Keratinocyte (primary cell): Measurements from ENCODE around the gene HIP1. TPM values are rescaled to one million over a fixed set of nuclear protein-coding genes. Genes with fewer than 3 reads are reported as not detected.

Experiments used
- DNase-seq: peaks from one replicate; pipeline ENCODE4 v3.0.0-alpha.2; 2011; ENCODE audit warnings: low read depth, missing footprints, low spot score
- FAIRE-seq: peaks from 2 replicates; lab custom pipeline; 2011; peaks lifted over from hg19 to GRCh38; lab: Jason Lieb, UNC
- H2AFZ ChIP-seq: 2 replicates; pipeline ENCODE4 v1.6.0; 2012; ENCODE audit warnings: low read length, control low read depth, inconsistent platforms; ENCODE audit not compliant: control insufficient read depth
- H3K27ac ChIP-seq: 2 replicates; pipeline ENCODE4 v1.5.1; 2011; ENCODE audit warnings: low read length; ENCODE audit not compliant: control insufficient read depth, insufficient read depth
- H3K27me3 ChIP-seq: 3 replicates; pipeline ENCODE4 v1.6.0; 2011; ENCODE audit warnings: low read length; ENCODE audit not compliant: control insufficient read depth, insufficient read depth; ENCODE audit errors: extremely low read depth
- H3K36me3 ChIP-seq, 2 experiments: 2 replicates in 1 of 2; 3 replicates in 1 of 2; pipeline ENCODE4 v1.5.1; 2011; ENCODE audit warnings: low read length in 2 of 2, mild to moderate bottlenecking in 1 of 2; ENCODE audit not compliant: control insufficient read depth in 2 of 2, insufficient read depth in 2 of 2; ENCODE audit errors: extremely low read depth in 1 of 2
- H3K4me1 ChIP-seq: 3 replicates; pipeline ENCODE4 v1.5.1; 2011; ENCODE audit warnings: low read length; ENCODE audit not compliant: control insufficient read depth, insufficient read depth; ENCODE audit errors: extremely low read depth
- H3K4me2 ChIP-seq: 3 replicates; pipeline ENCODE4 v1.6.0; 2011; ENCODE audit warnings: low read depth, low read length; ENCODE audit not compliant: control insufficient read depth, insufficient read depth; ENCODE audit errors: extremely low read depth
- H3K4me3 ChIP-seq, 3 experiments: fragments of 200-600 bp in 1 of 3; sonication (generic) in 1 of 3; 2 replicates in 2 of 3; 3 replicates in 1 of 3; pipeline ENCODE4 v1.5.1; 2011 to 2016; ENCODE audit warnings: low read length in 3 of 3, mild to moderate bottlenecking in 3 of 3, control low read depth in 2 of 3, inconsistent platforms in 1 of 3, low read depth in 1 of 3, mixed read lengths in 1 of 3, mixed run types in 1 of 3, moderate library complexity in 1 of 3; ENCODE audit not compliant: control insufficient read depth in 2 of 3, insufficient read depth in 2 of 3; ENCODE audit errors: extremely low read depth in 1 of 3
- H3K79me2 ChIP-seq: 2 replicates; pipeline ENCODE4 v1.6.0; 2012; ENCODE audit warnings: low read length; ENCODE audit not compliant: control insufficient read depth, insufficient read depth
- H3K9ac ChIP-seq: 3 replicates; pipeline ENCODE4 v1.6.0; 2011; ENCODE audit warnings: low read length; ENCODE audit not compliant: control insufficient read depth, insufficient read depth; ENCODE audit errors: extremely low read depth
- H3K9me1 ChIP-seq: 3 replicates; pipeline ENCODE4 v1.6.0; 2011; ENCODE audit warnings: low read length; ENCODE audit not compliant: control insufficient read depth, insufficient read depth; ENCODE audit errors: extremely low read depth
- H3K9me3 ChIP-seq: 2 replicates; pipeline ENCODE4 v1.5.1; 2012; ENCODE audit warnings: low read depth, low read length; ENCODE audit not compliant: control insufficient read depth
- H4K20me1 ChIP-seq: 3 replicates; pipeline ENCODE4 v1.6.0; 2011; ENCODE audit warnings: low read length; ENCODE audit not compliant: control insufficient read depth, insufficient read depth; ENCODE audit errors: extremely low read depth
- EZH2 ChIP-seq: IDR thresholded peaks from one replicate; pipeline ENCODE4 v1.6.1; 2012; ENCODE audit warnings: inconsistent platforms, mild to moderate bottlenecking, low read length, moderate library complexity
- dilution Hi-C: fragments of 300-500 bp; cut with MboI; formaldehyde crosslinking; loops from one replicate; pipeline ENCODE4 v1.7.0; 2020; ENCODE audit warnings: low sequenced_read_pairs; ENCODE audit not compliant: extremely low pct_ligation_motif_present
- polyA plus RNA-seq, 5 experiments: library from polyadenylated mRNA; depleted of rRNA in 3 of 5; stranded (reverse) in 3 of 5; stranded (forward) in 1 of 5; unstranded in 1 of 5; fragments of >200 nt; gene quantifications; 1 replicate in 1 of 5; 2 replicates in 3 of 5; 3 replicates in 1 of 5; pipeline versions ENCODE4 v1.2.1 to v1.2.3, GENCODE V29; 2011 to 2012; ENCODE audit warnings: missing spikeins in 2 of 5, low read depth in 1 of 5, low replicate concordance in 1 of 5
- TF ChIP-seq, protein P1 (sequence below), 3 experiments: IDR thresholded peaks in 1 of 3; conservative IDR thresholded peaks in 1 of 3; optimal IDR thresholded peaks in 1 of 3; 2 replicates in 2 of 3; 3 replicates in 1 of 3; pipeline versions ENCODE3 to v1.5.1; 2011; ENCODE audit warnings: low read length in 3 of 3, mild to moderate bottlenecking in 3 of 3, moderate library complexity in 2 of 3, control low read depth in 1 of 3, inconsistent platforms in 1 of 3; ENCODE audit not compliant: insufficient read depth in 2 of 3; ENCODE audit errors: extremely low read depth in 1 of 3

The HIP1 gene
- polyA plus RNA-seq, 1 donor (not counting 4 experiments of a cell fraction or from before 2014, with no cell fraction given) = 5.0 TPM

DNA sequence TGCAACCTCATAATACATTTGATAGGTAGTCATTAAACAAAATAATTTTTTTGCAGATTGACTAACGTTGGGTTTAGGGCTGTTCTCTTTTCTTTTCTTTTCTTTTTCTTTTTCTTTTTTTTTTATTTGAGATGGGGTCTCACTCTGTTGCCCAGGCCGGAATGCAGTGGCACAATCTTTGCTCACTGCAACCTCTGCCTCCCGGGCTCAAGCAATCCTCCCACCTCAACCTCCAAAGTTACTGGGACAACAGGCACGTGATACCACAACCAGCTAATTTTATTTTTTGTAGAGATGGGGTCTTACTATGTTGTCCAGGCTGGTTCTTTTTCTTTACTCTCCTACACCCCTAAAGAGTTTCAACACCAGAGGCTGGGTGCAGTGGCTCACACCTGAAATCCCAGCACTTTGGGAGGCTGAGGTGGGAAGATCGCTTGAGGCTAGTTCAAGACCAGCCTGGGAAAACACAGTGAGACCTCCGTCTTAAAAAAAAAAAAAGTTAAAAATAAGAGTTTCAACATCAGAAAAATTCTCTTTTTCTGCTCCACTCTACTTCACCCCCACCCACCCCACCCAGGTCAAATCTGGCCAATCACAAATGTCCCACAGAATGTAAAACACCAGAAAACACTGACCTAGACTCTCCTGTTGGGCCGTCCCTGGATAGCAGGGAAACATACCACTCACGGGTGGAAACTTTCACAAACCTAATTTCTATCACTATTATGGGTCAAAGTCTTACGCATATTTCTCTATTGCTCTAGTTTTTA lies 3.0 kb downstream of the HIP1 start:
- DNase-seq (no peak), FAIRE-seq (no peak)
- Histone ChIP-seq H3K9ac (no peak overlapping the region), H3K27ac (no peak overlapping the region), H2AFZ (no peak overlapping the region), H3K79me2 (no peaks in the 10 kb centered on the region), H3K27me3 (no peaks in the 10 kb centered on the region), H4K20me1 (no peaks in the 10 kb centered on the region), H3K9me1 (no peaks in the 10 kb centered on the region), H3K36me3 (no peaks in the 10 kb centered on the region), H3K9me3 (no peaks in the 10 kb centered on the region), H3K4me3 (no peak overlapping the region), H3K4me2 (no peak overlapping the region), H3K4me1 (peaks cover 25% of the 10 kb centered on the region)
- dilution Hi-C loops = no loop called here
- TF ChIP-seq, protein P1, sequence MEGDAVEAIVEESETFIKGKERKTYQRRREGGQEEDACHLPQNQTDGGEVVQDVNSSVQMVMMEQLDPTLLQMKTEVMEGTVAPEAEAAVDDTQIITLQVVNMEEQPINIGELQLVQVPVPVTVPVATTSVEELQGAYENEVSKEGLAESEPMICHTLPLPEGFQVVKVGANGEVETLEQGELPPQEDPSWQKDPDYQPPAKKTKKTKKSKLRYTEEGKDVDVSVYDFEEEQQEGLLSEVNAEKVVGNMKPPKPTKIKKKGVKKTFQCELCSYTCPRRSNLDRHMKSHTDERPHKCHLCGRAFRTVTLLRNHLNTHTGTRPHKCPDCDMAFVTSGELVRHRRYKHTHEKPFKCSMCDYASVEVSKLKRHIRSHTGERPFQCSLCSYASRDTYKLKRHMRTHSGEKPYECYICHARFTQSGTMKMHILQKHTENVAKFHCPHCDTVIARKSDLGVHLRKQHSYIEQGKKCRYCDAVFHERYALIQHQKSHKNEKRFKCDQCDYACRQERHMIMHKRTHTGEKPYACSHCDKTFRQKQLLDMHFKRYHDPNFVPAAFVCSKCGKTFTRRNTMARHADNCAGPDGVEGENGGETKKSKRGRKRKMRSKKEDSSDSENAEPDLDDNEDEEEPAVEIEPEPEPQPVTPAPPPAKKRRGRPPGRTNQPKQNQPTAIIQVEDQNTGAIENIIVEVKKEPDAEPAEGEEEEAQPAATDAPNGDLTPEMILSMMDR (optimal IDR thresholded peaks at IDR 0.05 in 1 of 3, IDR thresholded peaks at IDR 0.05 in 1 of 3, conservative IDR thresholded peaks at IDR 0.05 in 1 of 3; ENCODE audit: extremely low read depth in 1 of 3, insufficient read depth in 2 of 3, low read length in 3 of 3) = no peak
- no peak for TF ChIP-seq EZH2

DNA sequence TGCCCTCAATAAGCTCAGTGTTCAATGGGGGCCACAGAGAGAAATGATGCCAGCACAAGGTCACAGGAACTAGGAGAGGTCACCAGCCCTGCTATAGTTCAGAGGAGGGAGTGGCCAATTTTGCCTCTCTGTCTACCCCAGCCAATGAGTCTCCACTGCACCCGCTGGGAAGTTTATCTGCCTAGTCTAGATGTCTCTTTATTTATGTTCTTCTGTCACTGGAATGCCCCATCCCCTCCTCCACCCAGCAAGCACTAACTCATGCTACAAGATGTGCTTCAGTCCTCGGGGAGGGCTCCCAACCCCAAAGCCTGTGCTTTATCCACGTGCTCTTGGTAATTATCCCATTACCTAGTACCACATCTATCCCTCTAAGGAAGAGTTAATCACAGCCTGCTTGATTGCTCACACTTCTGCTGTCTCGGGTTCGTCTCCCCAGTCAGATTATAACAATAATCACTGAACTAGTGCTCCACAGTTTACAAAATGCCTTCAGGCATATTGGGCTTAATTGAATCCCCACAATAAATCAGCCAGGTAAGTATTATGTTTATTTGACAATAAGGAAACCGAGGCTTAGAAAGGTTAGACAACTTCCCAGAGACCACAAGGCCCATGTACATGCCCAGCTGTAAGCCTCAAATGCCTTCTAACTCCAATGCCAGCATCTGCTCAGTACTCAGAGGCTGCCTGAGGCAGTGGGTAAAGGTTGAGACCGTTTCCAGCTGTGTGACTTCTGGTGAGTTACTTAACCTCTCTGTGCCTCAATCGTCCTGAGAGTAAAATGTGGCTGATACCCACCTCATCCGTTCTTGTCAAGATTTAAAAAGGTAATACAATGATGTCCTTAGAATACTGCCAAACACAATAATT lies 3.9 kb downstream of the HIP1 start:
- TF ChIP-seq, protein P1 (optimal IDR thresholded peaks at IDR 0.05 in 1 of 3, IDR thresholded peaks at IDR 0.05 in 1 of 3, conservative IDR thresholded peaks at IDR 0.05 in 1 of 3; ENCODE audit: extremely low read depth in 1 of 3, insufficient read depth in 2 of 3, low read length in 3 of 3) = no peak
- no peak for TF ChIP-seq EZH2
- Histone ChIP-seq H3K9me1 (no peaks in the 10 kb centered on the region), H2AFZ (no peak overlapping the region), H3K27me3 (no peaks in the 10 kb centered on the region), H3K79me2 (no peaks in the 10 kb centered on the region), H3K4me3 (no peak overlapping the region), H3K4me2 (no peak overlapping the region), H3K9ac (no peak overlapping the region), H3K27ac (peak overlapping the region; percentile 32), H4K20me1 (no peaks in the 10 kb centered on the region), H3K9me3 (no peaks in the 10 kb centered on the region), H3K36me3 (no peaks in the 10 kb centered on the region), H3K4me1 (peaks cover 25% of the 10 kb centered on the region)
- no peak for DNase-seq
- dilution Hi-C loops = no loop called here
- peak; percentile 17 for FAIRE-seq
